Loucy (cell line): ENCODE results near the gene BCL2L13.

Experiments used
- H2AFZ ChIP-seq: fragments of 200-600 bp; sonication (generic); 2 replicates; pipeline ENCODE4 v1.6.0; 2016; ENCODE audit warnings: antibody characterized with exemption, mild to moderate bottlenecking, low read length, moderate library complexity
- H3F3A ChIP-seq: fragments of 200-600 bp; 2 replicates; pipeline ENCODE4 v1.6.0; 2016; ENCODE audit warnings: antibody characterized with exemption, low read depth, mild to moderate bottlenecking
- H3K27me3 ChIP-seq: fragments of 200-600 bp; sonication (generic); 2 replicates; pipeline ENCODE4 v1.6.1; 2014; ENCODE audit warnings: low read length, mild to moderate bottlenecking; ENCODE audit not compliant: insufficient read depth, poor library complexity, severe bottlenecking
- H3K36me3 ChIP-seq: fragments of 200-600 bp; sonication (generic); 2 replicates; pipeline ENCODE4 v1.6.1; 2016; ENCODE audit warnings: low read length; ENCODE audit not compliant: insufficient read depth
- H3K4me1 ChIP-seq: fragments of 200-600 bp; sonication (generic); 2 replicates; pipeline ENCODE4 v1.5.1; 2014; ENCODE audit warnings: low read length, mild to moderate bottlenecking; ENCODE audit not compliant: insufficient read depth, poor library complexity, severe bottlenecking
- H3K4me2 ChIP-seq: fragments of 200-600 bp; sonication (generic); 2 replicates; pipeline ENCODE4 v1.6.0; 2014; ENCODE audit warnings: antibody characterized with exemption, low read length, low read depth, mild to moderate bottlenecking; ENCODE audit not compliant: poor library complexity, severe bottlenecking
- H3K4me3 ChIP-seq: fragments of 200-600 bp; sonication (generic); 2 replicates; pipeline ENCODE4 v1.5.1; 2014; ENCODE audit warnings: low read length, mild to moderate bottlenecking, mixed read lengths; ENCODE audit not compliant: poor library complexity, severe bottlenecking
- H3K79me2 ChIP-seq: fragments of 200-600 bp; sonication (generic); 2 replicates; pipeline ENCODE4 v1.6.1; 2014; ENCODE audit warnings: low read length; ENCODE audit not compliant: insufficient read depth
- H3K9ac ChIP-seq: fragments of 200-600 bp; sonication (generic); 2 replicates; pipeline ENCODE4 v1.6.0; 2014; ENCODE audit warnings: mild to moderate bottlenecking, low read depth, low read length, moderate library complexity; ENCODE audit not compliant: poor library complexity, severe bottlenecking
- H3K9me2 ChIP-seq: fragments of 200-600 bp; sonication (generic); replicated peaks from 2 replicates; pipeline ENCODE4 v1.6.1; 2016; ENCODE audit warnings: low read depth, low read length, mixed read lengths
- H3K9me3 ChIP-seq: fragments of 200-600 bp; sonication (generic); 2 replicates; pipeline ENCODE4 v1.6.1; 2014; ENCODE audit warnings: mild to moderate bottlenecking, antibody characterized with exemption, low read length, low read depth; ENCODE audit not compliant: insufficient read depth
- H4K20me1 ChIP-seq: fragments of 200-600 bp; sonication (generic); 2 replicates; pipeline ENCODE4 v1.6.0; 2014; ENCODE audit warnings: antibody characterized with exemption, low read length, mild to moderate bottlenecking; ENCODE audit not compliant: insufficient read depth, poor library complexity, severe bottlenecking
- CTCF ChIP-seq: fragments of 200-600 bp; sonication (generic); conservative IDR thresholded peaks from 2 replicates; pipeline ENCODE4 v1.5.1; 2014; ENCODE audit warnings: mild to moderate bottlenecking, antibody characterized with exemption, low read length
- EZH2phosphoT487 ChIP-seq: fragments of 200-600 bp; IDR thresholded peaks from 2 replicates; pipeline ENCODE4 v1.6.1; 2018; ENCODE audit warnings: antibody characterized with exemption, mild to moderate bottlenecking, moderate library complexity, borderline replicate concordance

BCL2L13 gene

GRCh38 chr22:17598318-17598717 is 40.2 kb upstream of the BCL2L13 start:
- Histone ChIP-seq H3K9me3 (no peaks in the 10 kb centered on the region), H3K36me3 (peaks cover 65% of the 10 kb centered on the region; the same call in 1 of the 2 replicates)

DNA sequence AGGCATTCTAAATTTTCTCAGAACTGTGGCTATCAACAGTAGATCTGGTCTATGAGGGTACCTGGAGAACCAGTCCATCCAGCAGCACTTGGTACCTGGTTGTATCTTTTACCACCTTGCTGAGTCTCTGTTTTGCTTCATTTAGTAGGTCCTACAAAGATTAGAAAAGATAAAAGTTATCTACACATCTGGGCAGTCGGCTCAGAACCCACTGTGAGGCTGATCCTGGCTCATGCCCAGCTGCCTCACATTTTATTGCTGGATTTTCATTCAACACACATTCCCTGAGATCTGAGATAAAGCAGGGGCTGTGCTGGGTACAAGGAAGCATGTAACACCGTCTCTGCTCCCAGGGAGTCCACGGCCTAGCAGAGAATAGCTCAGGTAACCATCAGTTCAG is 37.5 kb upstream of the BCL2L13 start:
- peaks cover 8% of the 10 kb centered on the region for H3K4me1 ChIP-seq
- no peaks in the 10 kb centered on the region for H3K9me2 ChIP-seq
- no peak overlapping the region for H3K4me3 ChIP-seq
- H3K4me2 ChIP-seq = no peak overlapping the region
- no peak overlapping the region for H3K9ac ChIP-seq
- H3K36me3 ChIP-seq = peaks cover 46% of the 10 kb centered on the region; the same call in 1 of the 2 replicates
- peaks cover 10% of the 10 kb centered on the region; the same call in 1 of the 2 replicates for H3K79me2 ChIP-seq
- no peak for TF ChIP-seq CTCF
- no peak for TF ChIP-seq EZH2phosphoT487
- H3F3A ChIP-seq = no peaks in the 10 kb centered on the region
- no peaks in the 10 kb centered on the region for H3K27me3 ChIP-seq
- H2AFZ ChIP-seq = no peak overlapping the region
- H3K9me3 ChIP-seq = no peaks in the 10 kb centered on the region
- H4K20me1 ChIP-seq = peaks cover 3% of the 10 kb centered on the region

More at GRCh38 chr22:17598318-17598717, 40.2 kb upstream of the BCL2L13 start:
- no peak overlapping the region for H3K4me3 ChIP-seq
- H3F3A ChIP-seq = no peaks in the 10 kb centered on the region
- no peak overlapping the region for H3K9ac ChIP-seq
- no peak for TF ChIP-seq EZH2phosphoT487
- TF ChIP-seq CTCF = no peak
- no peak overlapping the region for H2AFZ ChIP-seq
- no peaks in the 10 kb centered on the region for H3K27me3 ChIP-seq
- H3K9me2 ChIP-seq = no peaks in the 10 kb centered on the region
- no peaks in the 10 kb centered on the region for H3K4me1 ChIP-seq
- no peaks in the 10 kb centered on the region for H4K20me1 ChIP-seq
- no peak overlapping the region for H3K4me2 ChIP-seq
- H3K79me2 ChIP-seq = peaks cover 2% of the 10 kb centered on the region; the same call in 1 of the 2 replicates

GRCh38 chr22:17603668-17604067 is 34.9 kb upstream of the BCL2L13 start:
- Histone ChIP-seq H3K4me2 (no peak overlapping the region), H2AFZ (no peak overlapping the region), H4K20me1 (peaks cover 3% of the 10 kb centered on the region), H3K9me2 (no peaks in the 10 kb centered on the region), H3F3A (no peaks in the 10 kb centered on the region), H3K9ac (no peak overlapping the region), H3K4me3 (no peak overlapping the region), H3K36me3 (peaks cover 37% of the 10 kb centered on the region; the same call in 1 of the 2 replicates), H3K4me1 (peaks cover 8% of the 10 kb centered on the region), H3K79me2 (peaks cover 10% of the 10 kb centered on the region; the same call in 1 of the 2 replicates), H3K9me3 (no peaks in the 10 kb centered on the region), H3K27me3 (no peaks in the 10 kb centered on the region)
- no peak for TF ChIP-seq EZH2phosphoT487
- no peak for TF ChIP-seq CTCF
